Type B pancreatic cell (in vitro differentiated cells): ENCODE data around the gene FLG. TPM values are rescaled to one million over a fixed set of nuclear protein-coding genes. Genes with fewer than 3 reads are reported as not detected.
"Not testable (repeated sequence)": the region's sequence is repeated elsewhere in the genome, so short reads cannot be mapped to it uniquely, and the experiment has no call there.

Experiments used
- DNase-seq: peaks from one replicate; pipeline ENCODE4 v3.0.0; 2021; ENCODE audit warnings: mixed read lengths; ENCODE audit not compliant: unreplicated experiment; ENCODE audit errors: extremely low spot score
- H3K27ac Mint-ChIP-seq: 2 replicates; pipeline ENCODE4 v1.8.0; 2021; ENCODE audit warnings: mild to moderate bottlenecking, mixed read lengths
- H3K27me3 Mint-ChIP-seq: 2 replicates; pipeline ENCODE4 v1.8.0; 2021; ENCODE audit warnings: mixed read lengths
- H3K36me3 Mint-ChIP-seq: 2 replicates; pipeline ENCODE4 v1.8.0; 2021; ENCODE audit warnings: mixed read lengths
- H3K4me1 Mint-ChIP-seq: one replicate; pipeline ENCODE4 v1.8.0; 2021; ENCODE audit warnings: mixed read lengths; ENCODE audit not compliant: unreplicated experiment
- H3K4me3 Mint-ChIP-seq: 2 replicates; pipeline ENCODE4 v1.8.0; 2021; ENCODE audit warnings: mild to moderate bottlenecking, mixed read lengths
- H3K9me3 Mint-ChIP-seq: 2 replicates; pipeline ENCODE4 v1.8.0; 2021; ENCODE audit warnings: mixed read lengths
- total RNA-seq: library from RNA; stranded (reverse); gene quantifications from 2 replicates; pipeline ENCODE4 v1.2.1, GENCODE V29; 2021; ENCODE audit warnings: low replicate concordance

The FLG gene
- total RNA-seq, 1 donor from 2014 or later: not detected

GRCh38 chr1:152306123-152306522, 18.9 kb downstream of the FLG start:
- not testable (repeated sequence) for H3K36me3 Mint-ChIP-seq, H3K4me3 Mint-ChIP-seq, H3K27me3 Mint-ChIP-seq, DNase-seq, H3K27ac Mint-ChIP-seq, H3K4me1 Mint-ChIP-seq
- H3K9me3 Mint-ChIP-seq: peaks cover 19% of the 10 kb centered on the region

- H3K4me1 Mint-ChIP-seq, H3K36me3 Mint-ChIP-seq: not testable (repeated sequence)
These were observed 20.3 kb downstream of the FLG start for GRCh38 chr1:152304773-152305172.

GRCh38 chr1:152303139-152303872, 21.7 kb downstream of the FLG start:
- not testable (repeated sequence) for H3K9me3 Mint-ChIP-seq, H3K27ac Mint-ChIP-seq, H3K27me3 Mint-ChIP-seq, H3K4me1 Mint-ChIP-seq, H3K36me3 Mint-ChIP-seq, H3K4me3 Mint-ChIP-seq
- DNase-seq: peak; percentile 44

More at GRCh38 chr1:152304773-152305172, 20.3 kb downstream of the FLG start:
- H3K27me3 Mint-ChIP-seq, H3K27ac Mint-ChIP-seq, H3K4me3 Mint-ChIP-seq: not testable (repeated sequence)
- DNase-seq: peak; percentile 53
- H3K9me3 Mint-ChIP-seq: peaks cover 13% of the 10 kb centered on the region

GRCh38 chr1:152256394-152256793, 68.6 kb downstream of the FLG start:
- peaks cover 16% of the 10 kb centered on the region for H3K9me3 Mint-ChIP-seq
- not testable (repeated sequence) for H3K27me3 Mint-ChIP-seq, H3K4me1 Mint-ChIP-seq, H3K36me3 Mint-ChIP-seq, DNase-seq, H3K27ac Mint-ChIP-seq, H3K4me3 Mint-ChIP-seq

Other genes with a start within 250 kb of the FLG start
- gene TCHHL1, start 236.2 kb downstream of the FLG start, total RNA-seq: 6.5 and 22.3 TPM in 2 replicates
- 0.07 and 7.0 TPM in 2 replicates for gene TCHH, start 209.8 kb downstream of the FLG start, total RNA-seq
- gene RPTN, start 166.0 kb downstream of the FLG start, total RNA-seq: 0.34 and 1.3 TPM in 2 replicates
- gene HRNR, start 101.0 kb downstream of the FLG start, total RNA-seq: not detected in 2 replicates
- gene FLG2, start 34.8 kb upstream of the FLG start, total RNA-seq: not detected in 2 replicates
- gene CRNN, start 89.0 kb upstream of the FLG start, total RNA-seq: not detected in 2 replicates
- not detected in 2 replicates for gene LCE5A, start 185.6 kb upstream of the FLG start, total RNA-seq
- not detected in 2 replicates for gene CRCT1, start 189.2 kb upstream of the FLG start, total RNA-seq
- not detected in 2 replicates for gene LCE3E, start 241.5 kb upstream of the FLG start, total RNA-seq